ENCODE results near the gene KLRB1. TPM values are rescaled to one million over a fixed set of nuclear protein-coding genes. Genes with fewer than 3 reads are reported as not detected.

Gene KLRB1
- total RNA-seq, 1 donor from 2014 or later = not detected

DNA sequence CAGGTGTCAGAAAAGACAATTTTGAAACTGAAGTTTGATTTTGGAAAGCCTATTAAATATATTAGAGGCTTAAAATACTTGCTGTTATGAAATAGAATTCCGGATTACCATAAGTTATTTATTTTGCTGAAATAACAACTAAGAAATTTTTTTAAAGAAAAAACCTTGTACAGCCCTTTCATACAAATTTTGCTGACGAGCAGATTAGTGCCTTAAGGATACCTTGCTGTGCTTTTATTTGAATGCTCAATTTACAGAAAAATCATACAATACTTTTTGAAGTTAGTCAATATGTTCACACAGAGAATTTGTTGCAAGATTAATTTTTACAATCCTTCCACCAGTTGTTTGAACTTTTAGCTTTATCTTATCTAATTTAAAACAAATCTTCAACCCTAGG, 32.3 kb upstream of the KLRB1 start:
- H3K4me1 ChIP-seq = no peaks in the 10 kb centered on the region
- H3K36me3 ChIP-seq = no peaks in the 10 kb centered on the region
- no peak for DNase-seq (ENCODE audit: low spot score in 2 of 2)
- intact Hi-C loops (cut with DNase I) = no loop called here
- no peaks in the 10 kb centered on the region for H3K27me3 ChIP-seq
- H3K9me3 ChIP-seq = no peaks in the 10 kb centered on the region
- H3K27ac ChIP-seq = no peak overlapping the region
- no peak overlapping the region for H3K4me3 ChIP-seq
- no peak for TF ChIP-seq CTCF (IDR thresholded peaks at IDR 0.05)

- no peak for TF ChIP-seq CTCF (IDR thresholded peaks at IDR 0.05)
- Histone ChIP-seq H3K27ac (no peak overlapping the region), H3K9me3 (no peaks in the 10 kb centered on the region), H3K4me3 (no peak overlapping the region), H3K36me3 (no peaks in the 10 kb centered on the region), H3K4me1 (no peaks in the 10 kb centered on the region), H3K27me3 (no peaks in the 10 kb centered on the region)
- intact Hi-C loops (cut with DNase I) = no loop called here
- DNase-seq (ENCODE audit: low spot score in 2 of 2) = no peak
Measured at GRCh38 chr12:9636851-9637206, 29.1 kb upstream of the KLRB1 start.

DNA sequence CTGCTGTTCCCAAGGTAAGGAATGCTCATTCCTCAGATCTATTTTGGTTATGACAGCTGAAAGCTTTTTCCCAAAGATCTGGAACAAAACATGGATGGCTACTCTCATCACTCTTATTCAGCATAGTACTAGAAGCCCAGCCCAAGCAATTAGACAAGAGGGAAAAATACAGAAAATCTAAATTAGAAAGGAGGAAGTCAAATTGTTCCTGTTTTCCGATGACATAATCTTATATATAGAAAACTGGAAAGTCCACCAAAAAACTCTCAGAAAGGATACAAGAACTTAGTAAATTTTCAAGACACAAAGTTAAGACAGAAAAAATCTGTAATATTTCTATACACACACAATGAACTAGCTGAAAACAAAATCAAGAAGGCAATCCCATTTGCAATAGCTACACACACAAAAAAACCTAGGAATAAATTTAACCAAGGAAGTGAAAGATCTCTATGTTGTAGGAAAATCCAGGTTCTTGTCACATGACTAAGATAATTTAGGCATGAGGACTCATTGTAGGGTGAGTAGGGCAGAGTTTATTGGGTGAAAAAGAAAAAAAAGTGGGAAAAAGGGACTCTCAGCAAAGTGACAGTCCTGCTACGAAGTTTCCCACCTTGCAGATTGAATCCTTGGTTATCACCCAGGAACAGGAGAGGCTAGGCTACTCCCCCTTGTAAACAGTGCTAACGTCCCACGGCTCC, 28.6 kb upstream of the KLRB1 start:
- Histone ChIP-seq H3K27ac (no peak overlapping the region), H3K9me3 (no peaks in the 10 kb centered on the region), H3K4me3 (no peak overlapping the region), H3K27me3 (no peaks in the 10 kb centered on the region), H3K4me1 (no peaks in the 10 kb centered on the region), H3K36me3 (no peaks in the 10 kb centered on the region)
- DNase-seq (ENCODE audit: low spot score in 2 of 2) = no peak
- intact Hi-C loops (cut with DNase I) = no loop called here
- no peak for TF ChIP-seq CTCF (IDR thresholded peaks at IDR 0.05)

- TF ChIP-seq CTCF (IDR thresholded peaks at IDR 0.05) = no peak
- no peak overlapping the region for H3K4me3 ChIP-seq
- H3K27me3 ChIP-seq = no peaks in the 10 kb centered on the region
- H3K4me1 ChIP-seq = no peaks in the 10 kb centered on the region
- DNase-seq (ENCODE audit: low spot score in 2 of 2) = no peak
- H3K9me3 ChIP-seq = no peaks in the 10 kb centered on the region
- H3K27ac ChIP-seq = no peak overlapping the region
- intact Hi-C loops (cut with DNase I) = no loop called here
- H3K36me3 ChIP-seq = no peaks in the 10 kb centered on the region
Measured at GRCh38 chr12:9634969-9635754, 27.4 kb upstream of the KLRB1 start.

DNA sequence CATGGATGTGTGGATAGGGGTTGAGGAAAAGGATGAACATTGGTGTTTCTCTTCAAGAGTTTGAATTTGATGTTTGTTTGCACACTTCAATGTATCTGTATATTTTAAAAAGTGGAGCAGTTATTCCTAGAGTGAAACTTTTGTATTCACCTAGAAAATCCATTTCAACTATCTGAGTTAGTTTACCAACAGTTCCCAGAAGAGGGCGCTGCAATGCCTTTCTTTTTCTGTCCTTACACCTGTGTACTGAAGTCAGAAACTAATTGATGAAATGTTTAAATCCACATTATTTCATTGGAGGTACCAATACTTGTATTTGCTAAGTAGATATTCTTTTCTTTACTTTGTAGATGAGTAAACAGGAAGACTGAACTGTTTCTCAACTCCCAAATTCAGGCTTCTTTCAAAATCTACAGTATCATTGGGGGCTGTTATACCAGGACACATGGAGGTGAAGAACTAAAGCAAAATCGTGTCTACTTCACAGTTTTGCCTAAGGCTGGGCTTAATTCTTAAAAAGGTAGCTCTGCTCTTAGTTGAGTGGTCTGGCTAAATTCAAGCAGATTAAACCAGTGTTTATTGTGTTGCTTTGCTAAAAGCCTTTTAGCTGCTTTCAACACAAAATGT, 26.6 kb upstream of the KLRB1 start:
- Histone ChIP-seq H3K27ac (no peak overlapping the region), H3K4me3 (no peak overlapping the region), H3K4me1 (no peaks in the 10 kb centered on the region), H3K27me3 (no peaks in the 10 kb centered on the region), H3K36me3 (no peaks in the 10 kb centered on the region), H3K9me3 (no peaks in the 10 kb centered on the region)
- DNase-seq (ENCODE audit: low spot score in 2 of 2) = no peak
- intact Hi-C loops (cut with DNase I) = no loop called here
- peak; percentile 19 to 49 (median 28) for TF ChIP-seq CTCF (IDR thresholded peaks at IDR 0.05)

Measured in ascending aorta (tissue), 2 donors.